HG03064 (cell line): Measurements from ENCODE around the gene KIF2C.
"Not testable (repeated sequence)": the region's sequence is repeated elsewhere in the genome, so short reads cannot be mapped to it uniquely, and the experiment has no call there.

Experiments used
- ATAC-seq: cut with Tn5 transposase; IDR thresholded peaks from one replicate; pipeline ENCODE4 v1.9.1; 2021; ENCODE audit warnings: low read depth; ENCODE audit not compliant: unreplicated experiment

KIF2C gene

DNA sequence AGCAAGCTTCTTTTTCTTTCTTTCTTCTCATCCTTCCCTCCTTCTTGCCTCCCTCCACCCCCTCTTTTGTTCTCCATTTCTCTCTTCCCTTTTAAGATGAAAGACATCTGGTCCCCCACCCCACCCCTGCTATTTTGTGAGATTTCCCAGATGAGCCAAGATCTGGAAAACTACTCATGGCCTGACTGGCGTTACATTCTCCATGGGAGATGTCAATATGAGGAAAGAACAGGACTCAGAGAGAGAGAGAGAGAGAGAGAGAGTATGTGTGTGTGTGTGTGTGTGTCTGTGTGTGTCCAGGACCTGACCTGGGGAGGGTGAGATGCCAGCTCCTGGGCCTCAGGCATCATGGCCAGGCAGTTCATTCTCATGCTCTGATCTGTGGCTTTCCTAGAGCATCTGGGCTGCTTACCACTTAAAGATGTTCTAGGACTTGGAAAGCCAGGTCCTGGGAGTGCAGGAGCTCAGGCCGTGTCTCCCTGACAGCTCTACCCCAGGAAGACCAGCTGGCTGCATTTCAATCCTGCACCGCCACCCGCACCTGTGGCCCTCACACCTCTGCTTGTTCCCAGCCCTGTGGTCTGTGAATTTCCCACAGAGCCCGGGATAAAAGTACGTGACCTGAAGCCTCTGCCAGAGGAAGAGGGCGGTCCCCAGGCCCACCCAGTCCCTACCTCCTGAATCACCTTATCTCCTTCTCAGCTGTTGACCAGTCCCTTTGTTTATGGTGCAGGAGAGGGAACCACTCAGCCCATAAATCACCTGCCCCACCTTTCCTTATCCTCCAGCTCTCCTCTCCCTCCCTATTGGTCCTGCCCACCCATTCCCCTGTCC lies 51.5 kb downstream of the KIF2C start:
- ATAC-seq = no peak

DNA sequence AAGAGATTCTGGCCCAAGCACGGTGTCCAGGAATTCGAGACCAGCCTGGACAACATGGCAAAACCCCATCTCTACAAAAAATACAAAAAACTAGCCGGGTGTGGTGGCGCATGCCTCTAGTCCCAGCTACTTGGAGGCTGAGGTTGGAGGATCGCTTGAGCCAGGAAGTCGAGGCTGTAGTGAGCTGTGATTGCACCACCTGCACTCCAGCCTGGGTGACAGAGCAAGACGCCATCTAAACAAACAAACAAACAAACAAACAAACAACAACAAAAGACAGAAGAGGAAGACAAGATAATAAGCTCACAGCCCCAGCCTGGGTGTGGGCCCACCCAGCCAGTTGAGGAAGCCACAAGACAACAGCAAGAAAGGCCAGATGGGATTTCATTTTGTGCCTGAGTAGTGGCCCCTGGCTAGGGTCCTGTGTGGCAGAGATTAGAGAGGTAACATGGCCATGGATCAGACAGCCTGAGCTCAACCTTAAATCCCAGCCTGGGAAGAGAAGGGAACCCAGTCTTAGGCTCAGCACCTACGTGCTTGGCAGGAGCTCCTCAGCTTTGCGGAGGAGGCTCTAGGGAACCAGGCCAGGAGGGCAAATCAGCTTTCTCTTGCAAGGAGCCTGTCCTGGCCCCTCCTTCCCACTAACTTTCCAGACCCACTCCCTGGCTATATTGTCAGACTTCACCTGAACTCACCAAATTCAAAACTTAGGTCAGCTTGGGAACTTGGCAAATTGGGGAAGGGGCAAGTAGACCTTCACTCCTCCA lies 53.3 kb downstream of the KIF2C start:
- no peak for ATAC-seq

DNA sequence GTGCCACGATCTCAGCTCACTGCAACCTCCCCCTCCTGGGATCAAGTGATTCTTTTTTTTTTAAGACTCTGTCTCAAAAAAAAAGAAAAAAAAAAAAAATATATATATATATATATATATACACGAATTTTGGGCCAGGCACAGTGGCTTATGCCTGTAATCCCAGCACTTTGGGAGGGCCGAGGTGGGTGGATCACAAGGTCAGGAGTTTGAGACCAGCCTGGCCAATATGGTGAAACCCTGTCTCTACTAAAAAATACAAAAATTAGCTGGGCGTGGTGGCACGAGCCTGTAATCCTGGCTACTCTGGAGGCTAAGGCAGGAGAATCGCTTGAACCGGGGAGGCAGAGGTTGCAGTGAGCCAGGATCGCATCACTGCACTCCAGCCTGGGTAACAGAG lies 58.2 kb downstream of the KIF2C start:
- ATAC-seq = not testable (repeated sequence)

DNA sequence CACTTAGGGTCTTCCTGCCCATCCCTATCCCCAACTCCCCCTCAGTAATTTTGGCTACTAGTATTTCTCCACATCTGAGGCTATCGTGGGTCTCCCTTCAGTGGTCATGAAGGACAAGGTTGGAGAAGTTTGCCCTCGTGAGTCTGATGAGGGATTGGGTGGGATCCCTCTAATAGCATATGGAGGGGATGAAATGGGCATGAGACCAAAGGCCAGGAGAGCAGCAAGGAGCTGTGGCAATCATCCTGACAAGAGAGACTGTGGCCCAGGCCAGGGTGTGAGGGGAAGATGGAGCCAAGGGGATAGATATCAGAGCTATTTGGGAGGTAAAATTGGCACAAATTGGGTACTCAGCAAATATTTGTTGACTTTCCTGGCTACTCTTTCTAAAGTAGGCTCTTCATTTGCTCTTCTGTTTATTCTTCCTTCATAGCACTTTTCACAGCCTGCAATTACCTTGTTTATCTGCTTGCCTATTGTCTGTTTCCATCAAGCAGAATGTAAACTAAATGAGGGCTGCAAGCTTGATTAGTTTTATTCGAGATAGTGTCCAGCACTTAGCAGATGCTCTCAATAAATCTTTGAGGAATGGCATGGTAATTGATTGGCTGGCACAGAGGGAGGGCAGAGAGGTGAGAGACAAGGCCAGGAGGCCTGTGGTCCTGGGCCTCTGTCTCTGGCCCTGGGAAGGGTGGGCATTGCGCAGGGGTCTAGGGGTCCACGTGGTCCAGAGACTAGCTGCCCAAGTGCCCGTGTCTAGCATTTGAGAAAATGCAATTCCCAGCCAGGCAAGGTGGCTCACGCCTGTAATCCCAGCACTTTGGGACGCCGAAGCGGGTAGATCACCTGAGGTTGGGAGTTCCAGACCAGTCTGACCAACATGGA lies 59.1 kb downstream of the KIF2C start:
- no peak for ATAC-seq

DNA sequence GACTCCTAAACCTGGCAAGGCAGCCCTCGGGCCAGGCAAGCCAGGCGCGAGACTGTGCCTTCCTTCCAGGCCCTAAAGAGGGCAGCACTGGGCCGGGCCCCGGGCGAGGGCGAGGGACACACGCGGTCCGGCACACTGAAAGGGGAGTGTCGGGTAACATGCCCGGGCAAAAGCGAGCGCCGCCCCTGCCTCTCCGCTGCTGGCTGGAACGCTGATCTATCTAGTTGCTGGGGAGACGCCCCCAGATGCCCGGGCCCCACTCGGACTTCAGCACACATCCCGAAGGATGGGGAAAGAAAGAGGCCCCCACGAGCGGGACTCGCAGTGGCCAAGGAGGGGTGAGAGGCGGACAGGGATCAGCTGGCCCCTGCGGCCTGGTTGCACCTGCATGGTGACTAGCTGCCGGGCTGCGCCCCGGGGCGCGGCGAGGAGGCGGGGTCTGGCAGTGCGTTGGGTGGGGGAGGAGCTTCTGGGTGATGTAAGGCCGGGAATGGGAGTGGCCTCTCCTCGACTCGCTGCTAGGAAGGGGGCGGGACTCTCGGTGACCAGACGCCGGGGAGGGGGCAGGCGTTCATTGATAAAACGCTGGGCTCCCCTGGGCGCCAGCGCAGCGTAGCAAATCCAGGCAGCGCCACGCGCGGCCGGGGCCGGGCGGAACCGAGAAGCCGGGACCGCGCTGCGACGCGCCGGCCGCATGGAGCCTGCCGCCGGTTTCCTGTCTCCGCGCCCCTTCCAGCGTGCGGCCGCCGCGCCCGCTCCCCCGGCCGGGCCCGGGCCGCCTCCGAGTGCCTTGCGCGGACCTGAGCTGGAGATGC lies 60.3 kb downstream of the KIF2C start, which contains the start of gene PLK3:
PLK3 (plus strand) TSS at position 608 of the 815 bp plus-strand sequence; CDS start at position 695, 87 bp downstream.
- ATAC-seq = peak; percentile 82

DNA sequence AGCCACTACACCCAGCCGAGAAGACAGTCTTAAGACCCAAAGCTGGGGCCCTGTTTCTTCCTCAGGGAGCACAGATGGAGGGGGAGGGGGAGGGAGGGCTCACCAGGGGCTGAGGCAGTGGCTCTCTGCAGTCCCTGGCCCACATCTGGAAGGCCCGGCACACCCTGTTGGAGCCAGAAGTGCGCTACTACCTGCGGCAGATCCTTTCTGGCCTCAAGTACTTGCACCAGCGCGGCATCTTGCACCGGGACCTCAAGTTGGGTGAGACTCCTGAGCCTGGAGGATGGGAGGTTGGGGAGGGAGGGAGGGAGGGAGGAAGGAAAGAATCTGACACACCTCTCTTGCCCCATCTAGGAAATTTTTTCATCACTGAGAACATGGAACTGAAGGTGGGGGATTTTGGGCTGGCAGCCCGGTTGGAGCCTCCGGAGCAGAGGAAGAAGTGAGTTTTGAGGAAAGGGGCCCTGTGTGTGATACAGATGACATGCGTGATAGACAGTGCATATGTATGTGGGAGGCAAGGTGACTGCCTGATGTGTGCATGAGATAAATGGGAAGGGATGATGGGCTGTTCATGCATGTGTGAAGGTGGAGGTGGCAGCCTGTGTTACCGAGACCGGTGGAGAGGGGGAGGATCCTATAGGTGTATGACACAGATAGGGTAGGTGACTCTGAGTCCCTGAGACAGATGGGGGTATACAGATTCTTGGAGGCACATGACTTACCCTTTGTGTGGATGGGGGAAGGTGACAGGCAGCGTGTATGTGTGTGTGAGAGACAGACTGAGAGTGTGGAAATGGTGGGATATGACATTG lies 62.1 kb downstream of the KIF2C start:
- no peak for ATAC-seq

DNA sequence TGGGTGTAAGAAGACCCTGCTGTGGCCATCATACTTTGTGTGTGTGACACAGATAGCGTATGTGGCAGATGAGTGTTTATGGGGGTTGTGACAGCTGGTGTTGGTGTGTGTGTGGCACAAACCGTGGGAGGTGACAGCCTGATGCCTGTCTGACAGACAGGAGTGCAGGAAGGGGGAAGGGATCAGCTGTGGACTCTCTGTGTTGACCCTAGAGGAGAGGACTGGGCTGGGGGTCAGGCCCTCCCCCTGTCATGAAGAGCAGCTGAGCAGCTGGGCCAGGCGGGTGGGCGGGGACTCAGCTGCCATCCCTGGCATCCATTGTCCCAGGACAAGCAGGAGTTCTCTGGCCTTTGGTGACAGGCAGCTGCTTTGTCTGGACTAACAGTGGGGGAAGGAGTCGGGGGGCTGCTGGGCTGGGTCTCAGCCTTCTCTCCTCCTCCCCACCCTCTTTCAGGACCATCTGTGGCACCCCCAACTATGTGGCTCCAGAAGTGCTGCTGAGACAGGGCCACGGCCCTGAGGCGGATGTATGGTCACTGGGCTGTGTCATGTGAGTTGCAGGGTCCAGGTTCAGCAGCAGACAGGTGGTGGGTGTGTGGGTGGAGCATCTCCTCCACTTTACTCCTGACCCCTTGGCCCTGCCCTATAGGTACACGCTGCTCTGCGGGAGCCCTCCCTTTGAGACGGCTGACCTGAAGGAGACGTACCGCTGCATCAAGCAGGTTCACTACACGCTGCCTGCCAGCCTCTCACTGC lies 62.8 kb downstream of the KIF2C start:
- ATAC-seq = no peak

DNA sequence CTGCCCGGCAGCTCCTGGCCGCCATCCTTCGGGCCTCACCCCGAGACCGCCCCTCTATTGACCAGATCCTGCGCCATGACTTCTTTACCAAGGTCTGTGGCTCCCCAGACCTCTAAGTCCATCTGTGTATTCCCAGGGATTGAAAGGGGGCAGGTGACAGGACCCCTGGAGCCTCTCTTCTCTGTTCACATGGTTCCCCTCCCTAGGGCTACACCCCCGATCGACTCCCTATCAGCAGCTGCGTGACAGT lies 63.4 kb downstream of the KIF2C start:
- no peak for ATAC-seq

DNA sequence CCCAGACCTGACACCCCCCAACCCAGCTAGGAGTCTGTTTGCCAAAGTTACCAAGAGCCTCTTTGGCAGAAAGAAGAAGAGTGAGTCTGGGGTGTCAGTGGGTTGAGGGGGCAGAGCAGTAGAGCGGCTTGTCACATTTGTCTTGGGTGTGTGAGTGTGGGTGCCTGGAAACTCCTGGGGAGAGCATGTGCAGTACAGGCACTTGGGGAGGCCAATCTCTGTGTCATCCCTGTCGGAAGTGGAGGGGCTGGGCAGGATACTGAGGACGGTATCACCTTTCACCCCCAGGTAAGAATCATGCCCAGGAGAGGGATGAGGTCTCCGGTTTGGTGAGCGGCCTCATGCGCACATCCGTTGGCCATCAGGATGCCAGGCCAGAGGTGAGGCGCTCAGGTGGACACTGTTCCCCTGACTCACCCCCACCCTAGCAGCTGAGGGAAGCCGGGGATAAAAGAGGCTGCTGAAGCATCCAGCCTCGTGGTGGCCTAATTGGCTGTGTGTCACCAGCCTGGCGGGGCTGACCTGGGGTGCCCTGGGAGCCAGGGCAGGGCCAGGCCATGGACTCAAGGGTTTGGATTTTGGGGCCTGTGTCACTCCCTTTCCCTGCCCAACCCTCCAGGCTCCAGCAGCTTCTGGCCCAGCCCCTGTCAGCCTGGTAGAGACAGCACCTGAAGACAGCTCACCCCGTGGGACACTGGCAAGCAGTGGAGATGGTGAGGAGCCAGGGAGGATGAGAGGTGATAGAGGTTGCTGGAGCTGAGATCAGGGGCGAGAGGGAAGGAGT lies 63.9 kb downstream of the KIF2C start:
- no peak for ATAC-seq

DNA sequence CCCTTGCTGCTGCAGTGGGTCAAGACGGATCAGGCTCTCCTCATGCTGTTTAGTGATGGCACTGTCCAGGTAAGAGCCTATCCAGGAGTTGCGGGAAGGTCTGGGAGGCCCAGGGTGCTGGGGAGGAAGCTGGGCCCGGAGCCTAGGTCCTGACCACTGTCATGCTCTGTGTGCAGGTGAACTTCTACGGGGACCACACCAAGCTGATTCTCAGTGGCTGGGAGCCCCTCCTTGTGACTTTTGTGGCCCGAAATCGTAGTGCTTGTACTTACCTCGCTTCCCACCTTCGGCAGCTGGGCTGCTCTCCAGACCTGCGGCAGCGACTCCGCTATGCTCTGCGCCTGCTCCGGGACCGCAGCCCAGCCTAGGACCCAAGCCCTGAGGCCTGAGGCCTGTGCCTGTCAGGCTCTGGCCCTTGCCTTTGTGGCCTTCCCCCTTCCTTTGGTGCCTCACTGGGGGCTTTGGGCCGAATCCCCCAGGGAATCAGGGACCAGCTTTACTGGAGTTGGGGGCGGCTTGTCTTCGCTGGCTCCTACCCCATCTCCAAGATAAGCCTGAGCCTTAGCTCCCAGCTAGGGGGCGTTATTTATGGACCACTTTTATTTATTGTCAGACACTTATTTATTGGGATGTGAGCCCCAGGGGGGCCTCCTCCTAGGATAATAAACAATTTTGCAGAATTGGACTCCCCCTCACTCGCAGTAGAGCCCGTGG lies 65.8 kb downstream of the KIF2C start:
- ATAC-seq = no peak

DNA sequence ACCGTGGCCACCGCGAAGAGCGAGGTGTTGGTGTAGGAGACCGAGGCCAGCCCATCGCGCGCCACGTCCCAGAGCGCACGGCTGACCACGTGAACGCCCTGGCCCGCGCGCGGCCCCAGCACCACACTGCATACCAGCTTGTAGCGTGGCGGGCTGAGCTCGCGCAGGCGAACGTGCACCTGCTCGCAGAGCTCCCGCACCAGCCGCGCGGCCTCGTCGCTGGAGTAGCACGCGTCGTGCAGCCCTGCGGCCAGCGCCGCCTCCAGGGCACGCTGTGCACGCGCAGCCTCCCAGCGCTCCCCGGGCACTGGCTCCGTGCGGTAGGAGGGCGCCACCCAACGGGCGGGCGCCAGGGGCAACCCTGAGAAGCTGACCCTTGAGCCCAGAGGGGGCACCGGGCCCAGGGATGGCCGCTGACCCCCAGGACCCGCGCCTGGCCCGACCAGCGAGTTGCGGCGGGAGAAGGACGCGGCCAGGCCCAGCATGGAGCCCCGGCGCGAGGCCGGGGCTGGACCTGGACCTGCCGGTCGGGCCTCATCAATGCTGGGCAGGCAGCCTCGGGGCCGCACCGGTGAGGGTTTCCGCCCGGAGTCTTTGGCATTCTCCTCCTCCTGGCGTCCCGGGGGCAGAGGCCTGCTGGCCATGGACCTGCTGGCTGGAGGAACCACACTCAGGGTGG lies 66.5 kb downstream of the KIF2C start:
- ATAC-seq = no peak

DNA sequence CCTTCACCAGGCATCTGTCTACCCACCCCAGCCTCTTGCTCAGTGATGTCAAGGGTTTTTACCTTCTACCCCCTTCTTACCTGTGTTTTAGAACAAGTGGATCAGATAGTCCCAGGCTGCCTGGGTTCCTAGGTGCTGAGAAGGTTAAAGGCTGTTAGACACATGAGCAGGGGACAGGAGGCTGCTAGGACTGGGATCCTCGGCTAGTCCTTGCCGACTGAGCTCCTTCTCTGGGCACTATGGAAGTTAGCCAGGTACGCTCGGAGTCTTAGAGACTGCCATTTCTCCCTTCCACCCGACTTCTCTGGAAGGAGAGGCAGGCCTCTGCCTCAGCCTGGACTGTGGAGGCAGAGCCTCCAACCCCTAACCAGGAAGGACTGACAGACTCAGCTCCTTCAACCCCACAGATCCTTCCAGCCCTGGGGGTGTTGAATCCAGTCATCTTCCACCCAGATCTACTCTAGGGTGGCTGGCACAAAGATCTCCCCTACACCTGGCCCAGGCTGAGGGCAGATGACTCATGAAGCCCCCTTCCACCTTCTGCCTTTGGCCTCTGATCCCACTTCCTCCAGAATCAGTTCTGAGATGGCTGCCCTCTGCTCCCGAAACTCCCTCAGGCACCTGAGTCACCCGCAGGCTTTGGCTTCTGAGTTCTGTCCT lies 67.2 kb downstream of the KIF2C start, which contains the start of gene DYNLT4:
DYNLT4 (minus strand) TSS at position 648 of the 660 bp plus-strand sequence. CDS start 683 bp downstream, outside the sequence.
- no peak for ATAC-seq

DNA sequence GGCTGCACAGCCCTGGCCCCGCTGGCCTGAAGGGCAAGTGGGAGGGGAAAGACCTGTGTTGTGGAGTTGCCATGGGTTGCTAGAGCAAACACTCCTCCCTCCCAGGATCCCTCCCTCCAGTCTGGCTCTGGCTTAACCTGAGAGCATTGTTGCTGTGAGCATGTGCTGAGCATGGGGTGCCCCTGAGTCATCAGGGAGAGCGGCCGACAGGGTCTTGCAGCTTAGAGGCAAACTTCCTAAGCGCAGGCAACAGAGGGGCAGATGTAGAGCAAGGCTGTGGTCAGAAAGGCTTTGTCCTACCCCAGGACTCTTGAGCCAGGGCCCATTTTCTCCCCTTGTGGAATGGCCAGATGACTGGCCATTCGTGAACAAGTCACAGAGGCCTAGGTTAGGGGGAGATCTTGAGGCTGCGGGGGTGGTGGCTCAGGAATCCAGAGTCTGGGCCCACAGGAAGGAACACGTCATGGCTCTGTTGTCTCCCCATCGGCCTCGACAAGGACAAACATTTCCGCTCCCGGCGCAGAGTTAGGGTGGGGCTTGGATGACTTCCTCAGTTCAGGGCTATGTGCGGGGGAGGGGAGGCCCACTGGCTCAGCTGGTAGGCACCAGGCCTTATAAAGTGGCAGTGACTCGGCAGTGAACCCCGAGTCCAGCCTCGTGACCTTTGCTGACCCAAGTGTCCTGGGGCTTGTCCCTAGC lies 67.9 kb downstream of the KIF2C start:
- no peak for ATAC-seq

DNA sequence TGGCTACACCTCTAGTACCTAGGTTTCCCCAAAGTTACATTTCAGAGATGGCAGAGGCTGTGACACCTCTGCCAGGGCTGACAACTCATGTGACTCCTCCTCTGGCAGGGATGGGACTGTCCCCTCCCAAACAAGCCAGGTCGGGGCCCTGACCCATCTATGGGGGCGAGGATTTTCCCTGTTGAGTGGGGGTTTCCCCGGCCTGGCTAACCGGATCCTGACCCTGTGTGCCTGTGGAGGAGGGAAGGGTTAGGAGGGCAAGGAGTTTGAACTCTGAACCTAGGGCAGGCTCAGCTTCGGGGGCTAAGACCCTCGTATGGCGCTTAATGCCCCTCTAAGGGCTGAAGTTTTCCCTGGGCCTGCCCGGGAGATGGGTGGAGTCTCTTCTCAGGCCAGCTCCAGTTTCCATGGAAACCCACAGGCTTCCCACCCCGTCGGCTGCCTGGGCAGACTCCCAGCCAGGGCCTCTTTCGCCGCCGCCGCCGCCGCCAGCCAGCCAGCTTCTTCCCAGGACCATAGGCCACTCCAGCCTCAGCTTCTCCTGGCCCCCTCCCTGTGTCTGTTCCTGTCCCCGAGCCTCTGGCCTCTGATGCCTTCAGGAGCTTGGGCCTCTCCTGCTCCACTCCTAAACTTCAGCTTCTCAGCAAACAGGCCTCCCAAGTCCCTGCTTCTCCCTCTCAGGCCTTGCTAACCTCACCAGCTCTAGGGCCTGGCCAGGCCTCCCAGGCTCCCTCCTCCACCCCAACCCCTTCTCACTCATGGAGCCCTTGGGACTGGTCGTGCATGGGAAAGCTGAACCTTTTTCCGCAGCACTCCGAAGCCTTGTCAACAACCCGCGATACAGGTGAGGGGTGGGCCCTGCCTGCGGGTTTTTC lies 68.7 kb downstream of the KIF2C start, which contains the start of gene BTBD19:
BTBD19 (plus strand) TSS at position 461 of the 875 bp plus-strand sequence; CDS start at position 759, 298 bp downstream.
- ATAC-seq = no peak
